ENCODE results near the gene RPL10. TPM values are rescaled to one million over a fixed set of nuclear protein-coding genes. Genes with fewer than 3 reads are reported as not detected.
A peak's percentile ranks its signal among the peaks of the same experiment; 100 is the strongest.

Gene RPL10
- total and polyA plus RNA-seq, 7 experiments from 2014 or later, result 2,926 to 7,439 (median 5,067) TPM

- peaks cover 0 to 38% of the 10 kb centered on the region in 2 donors for H3K4me1 ChIP-seq (ENCODE audit: control insufficient read depth in 2 of 2, insufficient read depth in 2 of 2, low read length in 2 of 2)
- DNase-seq, result no peak
- no peak overlapping the region for H3K4me3 ChIP-seq (ENCODE audit: low read length)
- no peaks in the 10 kb centered on the region for H3K27me3 Mint-ChIP-seq
- CTCF ChIA-PET, result no interaction called here
- H3K27ac ChIP-seq (ENCODE audit: low read depth, low read length), result no peak overlapping the region
- H3K27ac Mint-ChIP-seq, result no peak overlapping the region
- H3K36me3 ChIP-seq (ENCODE audit: control insufficient read depth in 2 of 3, insufficient read depth in 3 of 3, low read length in 3 of 3), result peaks cover 44 to 93% (median 46%) of the 10 kb centered on the region in 3 experiments
- H3K36me3 Mint-ChIP-seq, result peaks cover 0 to 12% (median 0%) of the 10 kb centered on the region in 5 donors
- no peak overlapping the region for H3K4me3 Mint-ChIP-seq
- intact Hi-C loops (cut with micrococcal nuclease), result no loop called here
- ATAC-seq, result no peak
- H3K27me3 ChIP-seq (ENCODE audit: control insufficient read depth in 2 of 2, insufficient read depth in 2 of 2, low read length in 2 of 2), result no peaks in the 10 kb centered on the region
- H3K9me3 ChIP-seq (ENCODE audit: control insufficient read depth in 2 of 3, low read length in 3 of 3), result no peaks in the 10 kb centered on the region
- peaks cover 4 to 16% (median 5%) of the 10 kb centered on the region in 7 donors for H3K4me1 Mint-ChIP-seq
- POLR2A ChIA-PET, result no interaction called here
- no peaks in the 10 kb centered on the region for H3K9me3 Mint-ChIP-seq
These were observed 38.6 kb upstream of the RPL10 start for GRCh38 chrX:154359362-154360154.

GRCh38 chrX:154360155-154360713 is 37.9 kb upstream of the RPL10 start:
- DNase-seq (no peak), ATAC-seq (no peak)
- no peaks in the 10 kb centered on the region for H3K27me3 ChIP-seq (ENCODE audit: control insufficient read depth in 2 of 2, insufficient read depth in 2 of 2, low read length in 2 of 2)
- H3K4me3 ChIP-seq (ENCODE audit: low read length), result no peak overlapping the region
- H3K27ac Mint-ChIP-seq, result peak overlapping the region in 3 of 9 donors; percentile 45 to 63 (median 56)
- CTCF ChIA-PET, result no interaction called here
- no peak overlapping the region for H3K27ac ChIP-seq (ENCODE audit: low read depth, low read length)
- no peaks in the 10 kb centered on the region for H3K9me3 Mint-ChIP-seq
- POLR2A ChIA-PET, result no interaction called here
- H3K4me3 Mint-ChIP-seq, result peak overlapping the region in 1 of 10 donors; percentile 20
- peaks cover 0 to 33% of the 10 kb centered on the region in 2 donors for H3K4me1 ChIP-seq (ENCODE audit: control insufficient read depth in 2 of 2, insufficient read depth in 2 of 2, low read length in 2 of 2)
- H3K27me3 Mint-ChIP-seq, result no peaks in the 10 kb centered on the region
- H3K36me3 Mint-ChIP-seq, result peaks cover 0 to 15% (median 0%) of the 10 kb centered on the region in 5 donors
- intact Hi-C loops (cut with micrococcal nuclease), result no loop called here
- H3K9me3 ChIP-seq (ENCODE audit: control insufficient read depth in 2 of 3, low read length in 3 of 3), result no peaks in the 10 kb centered on the region
- peaks cover 48 to 93% (median 49%) of the 10 kb centered on the region in 3 experiments for H3K36me3 ChIP-seq (ENCODE audit: control insufficient read depth in 2 of 3, insufficient read depth in 3 of 3, low read length in 3 of 3)
- peaks cover 4 to 16% (median 5%) of the 10 kb centered on the region in 7 donors for H3K4me1 Mint-ChIP-seq

GRCh38 chrX:154362085-154362742 is 36.0 kb upstream of the RPL10 start:
- no peak overlapping the region for H3K4me3 Mint-ChIP-seq
- H3K4me1 Mint-ChIP-seq, result peaks cover 4 to 18% (median 8%) of the 10 kb centered on the region in 7 donors
- H3K9me3 ChIP-seq (ENCODE audit: control insufficient read depth in 2 of 3, low read length in 3 of 3), result no peaks in the 10 kb centered on the region
- ChIA-PET POLR2A (interaction anchor here (0.5 to 1.8 kb wide), 4 partner anchors 13 to 384 kb away, joined by 3 to 9 read pairs (median 4); no protein-coding TSS in a partner anchor), CTCF (interaction anchor here (0.7 kb wide), 1 partner anchor 225 kb away, joined by 3 read pairs; no protein-coding TSS in a partner anchor)
- H3K36me3 ChIP-seq (ENCODE audit: control insufficient read depth in 2 of 3, insufficient read depth in 3 of 3, low read length in 3 of 3), result peaks cover 44 to 93% (median 55%) of the 10 kb centered on the region in 3 experiments
- H3K4me1 ChIP-seq (ENCODE audit: control insufficient read depth in 2 of 2, insufficient read depth in 2 of 2, low read length in 2 of 2), result peaks cover 7 to 35% of the 10 kb centered on the region in 2 donors
- no peaks in the 10 kb centered on the region for H3K27me3 Mint-ChIP-seq
- DNase-seq (no peak), ATAC-seq (no peak)
- H3K36me3 Mint-ChIP-seq, result peaks cover 0 to 15% (median 0%) of the 10 kb centered on the region in 5 donors
- H3K27ac ChIP-seq (ENCODE audit: low read depth, low read length), result no peak overlapping the region
- intact Hi-C loops (cut with micrococcal nuclease), result no loop called here
- H3K27me3 ChIP-seq (ENCODE audit: control insufficient read depth in 2 of 2, insufficient read depth in 2 of 2, low read length in 2 of 2), result no peaks in the 10 kb centered on the region
- H3K4me3 ChIP-seq (ENCODE audit: low read length), result no peak overlapping the region
- H3K27ac Mint-ChIP-seq, result peak overlapping the region in 1 of 9 donors; percentile 43
- no peaks in the 10 kb centered on the region for H3K9me3 Mint-ChIP-seq

GRCh38 chrX:154363706-154364439 is 34.3 kb upstream of the RPL10 start:
- Mint-ChIP-seq H3K4me3 (peak overlapping the region in 1 of 10 donors; percentile 20), H3K4me1 (peaks cover under 1 to 22% (median 11%) of the 10 kb centered on the region in 7 donors), H3K27me3 (no peaks in the 10 kb centered on the region), H3K27ac (peak overlapping the region in 1 of 9 donors; percentile 29), H3K36me3 (peaks cover 0 to 15% (median 0%) of the 10 kb centered on the region in 5 donors), H3K9me3 (no peaks in the 10 kb centered on the region)
- peaks cover 16 to 34% of the 10 kb centered on the region in 2 donors for H3K4me1 ChIP-seq (ENCODE audit: control insufficient read depth in 2 of 2, insufficient read depth in 2 of 2, low read length in 2 of 2)
- H3K27me3 ChIP-seq (ENCODE audit: control insufficient read depth in 2 of 2, insufficient read depth in 2 of 2, low read length in 2 of 2), result no peaks in the 10 kb centered on the region
- peaks cover 40 to 87% (median 45%) of the 10 kb centered on the region in 3 experiments for H3K36me3 ChIP-seq (ENCODE audit: control insufficient read depth in 2 of 3, insufficient read depth in 3 of 3, low read length in 3 of 3)
- H3K27ac ChIP-seq (ENCODE audit: low read depth, low read length), result no peak overlapping the region
- no peaks in the 10 kb centered on the region for H3K9me3 ChIP-seq (ENCODE audit: control insufficient read depth in 2 of 3, low read length in 3 of 3)
- ChIA-PET CTCF (no interaction called here), POLR2A (interaction anchor here (1.0 kb wide), 1 partner anchor 48 kb away, joined by 4 read pairs; no protein-coding TSS in a partner anchor)
- no peak overlapping the region for H3K4me3 ChIP-seq (ENCODE audit: low read length)
- intact Hi-C loops (cut with micrococcal nuclease), result no loop called here
- no peak for DNase-seq
- no peak for ATAC-seq

- Histone ChIP-seq H3K4me1 (ENCODE audit: control insufficient read depth in 2 of 2, insufficient read depth in 2 of 2, low read length in 2 of 2) (peaks cover 16 to 30% of the 10 kb centered on the region in 2 donors), H3K4me3 (ENCODE audit: low read length) (no peak overlapping the region), H3K27me3 (ENCODE audit: control insufficient read depth in 2 of 2, insufficient read depth in 2 of 2, low read length in 2 of 2) (no peaks in the 10 kb centered on the region), H3K9me3 (ENCODE audit: control insufficient read depth in 2 of 3, low read length in 3 of 3) (no peaks in the 10 kb centered on the region), H3K27ac (ENCODE audit: low read depth, low read length) (no peak overlapping the region), H3K36me3 (ENCODE audit: control insufficient read depth in 2 of 3, insufficient read depth in 3 of 3, low read length in 3 of 3) (peaks cover 33 to 74% (median 37%) of the 10 kb centered on the region in 3 experiments)
- H3K9me3 Mint-ChIP-seq, result no peaks in the 10 kb centered on the region
- intact Hi-C loops (cut with micrococcal nuclease), result no loop called here
- H3K27ac Mint-ChIP-seq, result peak overlapping the region in 2 of 9 donors; percentile 28 to 62
- no peaks in the 10 kb centered on the region for H3K27me3 Mint-ChIP-seq
- DNase-seq (no peak), ATAC-seq (no peak)
- ChIA-PET CTCF (no interaction called here), POLR2A (interaction anchor here (0.8 to 1.3 kb wide), 2 partner anchors 9 to 15 kb away, joined by 3 to 8 read pairs; no protein-coding TSS in a partner anchor)
- H3K4me3 Mint-ChIP-seq, result peak overlapping the region in 1 of 10 donors; percentile 41
- H3K36me3 Mint-ChIP-seq, result peaks cover 0 to 22% (median 0%) of the 10 kb centered on the region in 5 donors
- H3K4me1 Mint-ChIP-seq, result peaks cover 0 to 22% (median 10%) of the 10 kb centered on the region in 7 donors
These were observed 33.1 kb upstream of the RPL10 start for GRCh38 chrX:154365052-154365600.
